Natural killer cell treated with Interleukin-12 subunit alpha and Interleukin-12 subunit beta and Interleukin-15 and Interleukin-18, amount 100 ng/mL, for 72 hours (primary cell): ENCODE measurements around the gene PCDHGC3. TPM values are rescaled to one million over a fixed set of nuclear protein-coding genes. Genes with fewer than 3 reads are reported as not detected.

Source experiments
- ATAC-seq, 2 donors: fragments of 150-1000 bp; cut with Tn5 transposase in 1 of 2; sonication (Bioruptor Pico), chemical (Tn5 transposase) in 1 of 2; 2 replicates each; pipeline ENCODE4 v1.10.0; 2021
- DNase-seq: peaks from one replicate; pipeline ENCODE4 v3.0.0; 2022; ENCODE audit warnings: low spot score
- H3K27ac Mint-ChIP-seq, 2 donors: 1 replicate in 1 of 2; 2 replicates in 1 of 2; pipeline ENCODE4 v1.8.0; 2022; ENCODE audit warnings: mixed read lengths in 2 of 2, mild to moderate bottlenecking in 1 of 2, moderate library complexity in 1 of 2
- H3K27me3 Mint-ChIP-seq, 2 donors: 1 replicate in 1 of 2; 2 replicates in 1 of 2; pipeline ENCODE4 v1.8.0; 2022; ENCODE audit warnings: mixed read lengths in 2 of 2
- H3K36me3 Mint-ChIP-seq: one replicate; pipeline ENCODE4 v1.8.0; 2022; ENCODE audit warnings: mixed read lengths
- H3K4me1 Mint-ChIP-seq, 2 donors: 1 replicate in 1 of 2; 2 replicates in 1 of 2; pipeline ENCODE4 v1.8.0; 2022; ENCODE audit warnings: low read depth in 2 of 2, mixed read lengths in 2 of 2, mild to moderate bottlenecking in 1 of 2
- H3K4me3 Mint-ChIP-seq: one replicate; pipeline ENCODE4 v1.8.0; 2022; ENCODE audit warnings: mixed read lengths
- H3K9me3 Mint-ChIP-seq: 2 replicates; pipeline ENCODE4 v1.8.0; 2022; ENCODE audit warnings: mixed read lengths
- total RNA-seq, 2 donors: library from RNA; stranded (reverse); gene quantifications; one replicate each; pipeline ENCODE4 v1.2.3, GENCODE V29; 2022

The PCDHGC3 gene
- total RNA-seq, 2 donors from 2014 or later, result 0.33 to 1.8 TPM

DNA sequence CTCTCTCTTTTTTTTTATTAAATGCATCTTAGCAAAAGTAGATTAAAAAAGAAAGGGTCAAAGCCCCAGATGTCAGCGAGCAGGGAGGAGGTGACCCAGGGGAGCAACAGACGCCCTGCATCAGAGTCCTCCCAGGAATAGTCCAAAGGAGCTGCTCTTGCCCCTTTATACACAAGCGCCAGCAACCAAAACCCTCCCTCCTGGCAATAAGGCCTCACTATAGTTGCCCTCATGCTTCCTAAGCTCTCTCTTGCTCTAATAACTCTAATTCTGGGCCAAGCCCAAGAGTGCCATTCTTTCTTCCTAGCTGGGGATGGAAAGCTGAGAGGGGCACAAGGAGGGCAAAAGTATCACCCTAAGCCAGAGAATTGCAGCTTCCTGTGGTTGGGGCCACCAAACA lies 39.4 kb downstream of the PCDHGC3 start:
- peak overlapping the region; percentile 89 for H3K4me3 Mint-ChIP-seq
- H3K36me3 Mint-ChIP-seq, result peaks cover 15% of the 10 kb centered on the region
- H3K4me1 Mint-ChIP-seq, result peaks cover 46 to 52% of the 10 kb centered on the region in 2 donors

GRCh38 chr5:141515946-141516671 lies 40.3 kb downstream of the PCDHGC3 start:
- H3K36me3 Mint-ChIP-seq, result peaks cover 16% of the 10 kb centered on the region
- H3K27ac Mint-ChIP-seq, result peak overlapping the region; percentile 65 to 86
- no peaks in the 10 kb centered on the region for H3K9me3 Mint-ChIP-seq
- peaks cover 49 to 58% of the 10 kb centered on the region in 2 donors for H3K4me1 Mint-ChIP-seq
- no peak for DNase-seq
- H3K27me3 Mint-ChIP-seq, result no peaks in the 10 kb centered on the region
- H3K4me3 Mint-ChIP-seq, result peak overlapping the region; percentile 32
- no peak for ATAC-seq

More for the DNA sequence above, 39.4 kb downstream of the PCDHGC3 start:
- no peak for ATAC-seq
- no peaks in the 10 kb centered on the region for H3K9me3 Mint-ChIP-seq
- H3K27ac Mint-ChIP-seq, result peak overlapping the region; percentile 65 to 86
- no peak for DNase-seq
- no peaks in the 10 kb centered on the region for H3K27me3 Mint-ChIP-seq

- Mint-ChIP-seq H3K27ac (peak overlapping the region; percentile 65 to 86), H3K4me3 (no peak overlapping the region), H3K36me3 (peaks cover 22% of the 10 kb centered on the region), H3K27me3 (no peaks in the 10 kb centered on the region), H3K9me3 (no peaks in the 10 kb centered on the region), H3K4me1 (peaks cover 54 to 58% of the 10 kb centered on the region in 2 donors)
- no peak for ATAC-seq
- no peak for DNase-seq
Measured at GRCh38 chr5:141516672-141517025, 40.9 kb downstream of the PCDHGC3 start.

- peaks cover 60 to 62% of the 10 kb centered on the region in 2 donors for H3K4me1 Mint-ChIP-seq
- H3K27me3 Mint-ChIP-seq, result no peaks in the 10 kb centered on the region
- peaks cover 27% of the 10 kb centered on the region for H3K36me3 Mint-ChIP-seq
- DNase-seq (no peak), ATAC-seq (no peak)
- H3K9me3 Mint-ChIP-seq, result no peaks in the 10 kb centered on the region
- no peak overlapping the region for H3K4me3 Mint-ChIP-seq
- H3K27ac Mint-ChIP-seq, result peak overlapping the region in 1 of 2 donors; percentile 27
Measured at GRCh38 chr5:141517312-141517711, 41.5 kb downstream of the PCDHGC3 start.

DNA sequence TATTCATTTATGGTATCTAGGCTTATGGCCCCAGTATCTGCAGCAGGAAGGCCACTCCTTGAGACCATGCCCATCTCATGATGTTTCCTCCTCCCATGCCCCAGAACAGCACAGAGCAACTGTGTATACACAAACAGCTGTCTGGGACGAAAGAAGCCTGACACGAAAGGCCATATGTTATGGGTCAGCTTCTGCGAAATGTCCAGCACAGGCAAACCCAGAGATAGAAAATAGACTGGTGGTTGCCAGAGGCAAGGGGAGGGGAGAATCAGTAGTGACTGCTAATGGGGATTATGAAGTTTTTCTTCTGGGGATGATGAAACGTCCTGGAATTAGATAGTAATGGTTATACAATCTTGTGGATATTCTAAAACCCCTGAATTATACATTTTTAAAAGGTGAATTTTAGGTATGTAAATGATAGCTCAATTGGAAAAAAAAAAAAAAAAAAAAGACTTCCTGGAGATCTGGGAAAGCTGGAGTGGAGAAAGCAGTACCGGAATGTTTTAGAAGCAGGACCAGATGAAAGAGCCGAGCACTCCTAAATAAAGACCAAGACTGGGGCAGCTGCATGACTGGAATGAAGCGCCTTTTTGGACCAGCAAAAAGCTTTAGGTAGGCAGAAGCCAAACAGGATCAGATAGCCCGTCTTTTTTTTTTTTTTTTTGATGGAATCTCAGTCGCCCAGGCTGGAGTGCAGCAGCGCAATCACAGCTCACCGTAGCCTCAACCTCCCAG lies 42.3 kb downstream of the PCDHGC3 start:
- H3K4me1 Mint-ChIP-seq, result peaks cover 56 to 58% of the 10 kb centered on the region in 2 donors
- H3K4me3 Mint-ChIP-seq, result no peak overlapping the region
- H3K9me3 Mint-ChIP-seq, result no peaks in the 10 kb centered on the region
- H3K27ac Mint-ChIP-seq, result peak overlapping the region in 1 of 2 donors; percentile 27
- peaks cover 29% of the 10 kb centered on the region for H3K36me3 Mint-ChIP-seq
- DNase-seq (no peak), ATAC-seq (no peak)
- H3K27me3 Mint-ChIP-seq, result no peaks in the 10 kb centered on the region

DNA sequence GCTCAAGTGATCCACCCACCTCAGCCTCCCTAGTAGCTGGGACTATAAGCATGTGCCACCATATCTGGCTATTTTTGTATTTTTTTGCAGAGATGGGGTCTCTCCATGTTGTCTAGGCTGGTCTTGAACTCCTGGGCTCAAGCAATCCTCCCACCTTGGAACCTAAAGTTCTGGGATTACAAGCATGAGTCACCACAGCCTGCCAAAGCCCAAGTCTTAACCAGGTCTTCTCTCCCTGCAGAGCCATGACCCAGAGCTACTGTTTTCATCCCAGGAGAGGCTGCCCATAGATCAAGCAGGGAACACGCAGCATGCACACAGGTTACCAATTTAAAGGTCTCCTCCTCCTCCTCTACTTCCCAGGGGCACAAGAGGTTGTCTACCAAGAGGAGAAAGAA lies 42.9 kb downstream of the PCDHGC3 start:
- H3K4me3 Mint-ChIP-seq, result no peak overlapping the region
- peaks cover 29% of the 10 kb centered on the region for H3K36me3 Mint-ChIP-seq
- no peak overlapping the region for H3K27ac Mint-ChIP-seq
- peaks cover 53 to 56% of the 10 kb centered on the region in 2 donors for H3K4me1 Mint-ChIP-seq
- ATAC-seq, result no peak
- H3K9me3 Mint-ChIP-seq, result no peaks in the 10 kb centered on the region
- H3K27me3 Mint-ChIP-seq, result no peaks in the 10 kb centered on the region
- no peak for DNase-seq

DNA sequence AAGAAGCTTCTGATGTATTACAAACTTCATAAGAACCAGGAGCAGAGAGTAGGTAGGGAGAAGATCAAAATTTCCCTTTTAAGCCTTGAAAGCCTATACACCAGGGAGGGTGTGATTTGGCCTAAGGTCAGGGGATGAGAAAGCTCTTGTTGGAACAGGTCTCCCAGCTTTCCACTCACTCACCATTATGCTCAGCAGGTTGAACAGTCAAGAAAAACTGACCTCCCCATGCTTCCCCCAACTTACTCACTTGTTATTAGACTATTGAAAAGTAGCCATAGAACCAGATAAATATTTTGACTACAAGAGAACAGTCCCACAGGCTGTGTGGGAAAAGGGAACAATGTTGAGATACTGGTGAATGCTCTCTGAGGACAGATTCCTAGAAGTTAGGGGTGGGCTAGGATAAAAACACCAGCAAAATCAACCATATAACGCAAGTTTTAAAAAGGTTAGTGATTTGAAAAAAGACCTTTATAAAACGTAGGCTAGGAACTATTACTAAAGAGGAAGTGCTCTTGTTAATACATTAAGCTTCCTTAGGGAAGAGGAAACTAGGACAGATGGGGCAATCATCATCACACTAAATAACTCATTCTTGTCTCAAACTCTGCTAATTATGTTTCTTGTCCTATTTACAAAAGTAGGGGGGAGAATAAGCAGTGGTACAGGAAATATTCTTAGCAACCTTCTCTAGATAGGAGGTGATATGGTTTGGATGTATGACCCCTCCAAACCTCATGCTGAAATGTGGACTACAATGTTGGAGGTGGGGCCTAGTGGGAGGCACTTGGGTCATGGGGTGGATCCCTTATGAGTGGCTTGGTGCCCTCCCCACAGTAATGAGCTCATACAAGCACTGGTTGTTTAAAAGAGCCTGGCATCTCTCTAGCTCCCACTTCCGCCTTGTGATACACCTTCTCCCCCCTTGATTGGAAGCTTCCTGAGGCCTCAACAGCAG lies 44.1 kb downstream of the PCDHGC3 start:
- H3K36me3 Mint-ChIP-seq, result peaks cover 36% of the 10 kb centered on the region

GRCh38 chr5:141521244-141521781 lies 45.5 kb downstream of the PCDHGC3 start:
- peak; percentile 66 to 69 for ATAC-seq
- Mint-ChIP-seq H3K4me3 (peak overlapping the region; percentile 12), H3K36me3 (peaks cover 42% of the 10 kb centered on the region), H3K9me3 (no peaks in the 10 kb centered on the region), H3K4me1 (peaks cover 37 to 41% of the 10 kb centered on the region in 2 donors), H3K27ac (peak overlapping the region; percentile 53 to 62), H3K27me3 (no peaks in the 10 kb centered on the region)
- DNase-seq, result no peak

More for the DNA sequence above, 44.1 kb downstream of the PCDHGC3 start:
- Mint-ChIP-seq H3K9me3 (no peaks in the 10 kb centered on the region), H3K4me1 (peaks cover 43 to 51% of the 10 kb centered on the region in 2 donors), H3K4me3 (no peak overlapping the region), H3K27me3 (no peaks in the 10 kb centered on the region), H3K27ac (peak overlapping the region in 1 of 2 donors; percentile 39)
- DNase-seq (no peak), ATAC-seq (no peak)

DNA sequence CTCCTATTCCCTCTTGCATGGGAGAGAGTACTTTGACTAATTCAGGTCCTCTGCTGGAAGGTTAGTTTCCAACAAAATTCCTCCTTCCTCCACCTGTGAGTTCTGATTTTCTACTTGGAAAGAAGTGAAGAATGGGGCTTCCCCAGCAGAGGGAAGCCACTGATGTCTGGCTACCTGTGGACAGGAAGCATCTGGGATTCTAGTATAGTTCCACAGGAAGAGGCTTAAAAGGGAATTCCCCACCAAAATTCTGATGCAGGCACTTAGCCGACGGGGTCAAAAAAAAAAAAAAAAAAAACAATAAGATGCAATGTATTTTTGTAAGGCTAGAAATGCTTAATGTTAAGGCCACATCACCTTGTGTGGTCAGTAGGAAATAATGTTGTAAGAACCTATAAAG lies 46.5 kb downstream of the PCDHGC3 start:
- Mint-ChIP-seq H3K36me3 (peaks cover 47% of the 10 kb centered on the region), H3K9me3 (no peaks in the 10 kb centered on the region), H3K27ac (peak overlapping the region; percentile 53 to 62), H3K4me1 (peaks cover 31 to 32% of the 10 kb centered on the region in 2 donors), H3K4me3 (no peak overlapping the region), H3K27me3 (no peaks in the 10 kb centered on the region)
- ATAC-seq (no peak), DNase-seq (no peak)

- Mint-ChIP-seq H3K27ac (peak overlapping the region in 1 of 2 donors; percentile 72), H3K4me1 (peaks cover 33 to 38% of the 10 kb centered on the region in 2 donors), H3K9me3 (no peaks in the 10 kb centered on the region), H3K27me3 (no peaks in the 10 kb centered on the region), H3K4me3 (no peak overlapping the region), H3K36me3 (peaks cover 52% of the 10 kb centered on the region)
- DNase-seq (no peak), ATAC-seq (no peak)
Measured at GRCh38 chr5:141523991-141524390, 48.2 kb downstream of the PCDHGC3 start.

GRCh38 chr5:141524604-141525597 lies 49.1 kb downstream of the PCDHGC3 start:
- no peak overlapping the region for H3K4me3 Mint-ChIP-seq
- ATAC-seq (peak; percentile 80 to 88), DNase-seq (peak; percentile 71)
- H3K27ac Mint-ChIP-seq, result peak overlapping the region in 1 of 2 donors; percentile 72
- H3K4me1 Mint-ChIP-seq, result peaks cover 30 to 38% of the 10 kb centered on the region in 2 donors
- no peaks in the 10 kb centered on the region for H3K9me3 Mint-ChIP-seq
- H3K36me3 Mint-ChIP-seq, result peaks cover 46% of the 10 kb centered on the region
- no peaks in the 10 kb centered on the region for H3K27me3 Mint-ChIP-seq

DNA sequence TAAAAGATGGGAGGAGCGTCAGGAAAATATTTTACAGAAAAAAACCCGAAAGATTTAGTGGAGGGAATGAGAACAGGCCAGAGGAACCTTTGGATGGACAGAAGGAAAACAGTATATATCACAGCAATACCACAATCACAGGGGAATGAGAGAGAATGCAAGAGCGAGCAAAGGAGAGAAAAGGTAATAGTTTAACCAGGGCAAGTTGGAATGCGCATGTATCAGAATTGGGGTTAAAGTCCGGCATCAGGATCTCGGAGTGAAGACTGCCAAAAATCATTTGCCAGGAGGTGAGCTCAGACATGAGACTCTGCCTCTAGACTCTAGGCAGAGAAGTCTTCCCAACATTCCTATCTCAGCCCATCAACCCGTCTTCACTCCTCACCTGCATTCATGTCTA lies 49.9 kb downstream of the PCDHGC3 start:
- peaks cover 25 to 38% of the 10 kb centered on the region in 2 donors for H3K4me1 Mint-ChIP-seq
- no peak for DNase-seq
- no peak overlapping the region for H3K4me3 Mint-ChIP-seq
- peak overlapping the region in 1 of 2 donors; percentile 72 for H3K27ac Mint-ChIP-seq
- ATAC-seq, result no peak
- peaks cover 44% of the 10 kb centered on the region for H3K36me3 Mint-ChIP-seq
- H3K27me3 Mint-ChIP-seq, result no peaks in the 10 kb centered on the region
- no peaks in the 10 kb centered on the region for H3K9me3 Mint-ChIP-seq
